Neural cell (in vitro differentiated cells): ENCODE measurements around the gene C1R. TPM values are rescaled to one million over a fixed set of nuclear protein-coding genes. Genes with fewer than 3 reads are reported as not detected.

ENCODE experiments used
- H2AFZ ChIP-seq: fragments of 200-600, 300-800 bp; sonication (generic), shearing (Covaris generic); 2 replicates; pipeline ENCODE4 v1.6.0; 2014; ENCODE audit warnings: low read depth, mild to moderate bottlenecking, antibody characterized with exemption, low read length, moderate library complexity
- H3F3A ChIP-seq: fragments of 200-600 bp; shearing (Covaris generic); 2 replicates; pipeline ENCODE4 v1.6.1; 2016; ENCODE audit warnings: mild to moderate bottlenecking, moderate library complexity, mixed read lengths, antibody characterized with exemption, low read length; ENCODE audit not compliant: insufficient read depth, poor library complexity, severe bottlenecking
- H3K27ac ChIP-seq: fragments of 200-600, 300-800 bp; sonication (generic), shearing (Covaris generic); 2 replicates; pipeline ENCODE4 v1.5.1; 2014; ENCODE audit warnings: mild to moderate bottlenecking, low read length, moderate library complexity
- H3K27me3 ChIP-seq: fragments of 300-800, 200-600 bp; sonication (generic), shearing (Covaris generic); 2 replicates; pipeline ENCODE4 v1.6.0; 2014; ENCODE audit warnings: mild to moderate bottlenecking, low read depth, low read length, moderate library complexity; ENCODE audit not compliant: insufficient read depth
- H3K36me3 ChIP-seq: fragments of 300-800, 200-600 bp; sonication (generic), shearing (Covaris generic); 2 replicates; pipeline ENCODE4 v1.5.1; 2014; ENCODE audit warnings: mild to moderate bottlenecking, antibody characterized with exemption, low read length, moderate library complexity; ENCODE audit not compliant: insufficient read depth
- H3K4me2 ChIP-seq: fragments of 300-800, 200-600 bp; sonication (generic), shearing (Covaris generic); 2 replicates; pipeline ENCODE4 v1.6.0; 2014; ENCODE audit warnings: mild to moderate bottlenecking, low read length
- H3K4me3 ChIP-seq: fragments of 300-800, 200-600 bp; sonication (generic), shearing (Covaris generic); 2 replicates; pipeline ENCODE4 v1.5.1; 2014; ENCODE audit warnings: mild to moderate bottlenecking, low read length, moderate library complexity
- H3K79me2 ChIP-seq: fragments of 200-600 bp; shearing (Covaris generic); replicated peaks from 2 replicates; pipeline ENCODE4 v1.6.0; 2014; ENCODE audit warnings: mild to moderate bottlenecking, low read length, moderate library complexity; ENCODE audit not compliant: insufficient read depth
- H3K9ac ChIP-seq: fragments of 300-800, 200-600 bp; sonication (generic), shearing (Covaris generic); 2 replicates; pipeline ENCODE4 v1.6.1; 2016; ENCODE audit warnings: mild to moderate bottlenecking, low read length, mixed read lengths
- H3K9me2 ChIP-seq: fragments of 200-600 bp; shearing (Covaris generic); 2 replicates; pipeline ENCODE4 v1.6.1; 2016; ENCODE audit warnings: mild to moderate bottlenecking, low read length, mixed read lengths; ENCODE audit not compliant: insufficient read depth
- H3K9me3 ChIP-seq: fragments of 200-600, 300-800 bp; sonication (generic), shearing (Covaris generic); 2 replicates; pipeline ENCODE4 v1.6.1; 2016; ENCODE audit warnings: mild to moderate bottlenecking, mixed run types, low read length, moderate library complexity, mixed read lengths
- H4K20me1 ChIP-seq: fragments of 200-600 bp; shearing (Covaris generic); 2 replicates; pipeline ENCODE4 v1.6.1; 2016; ENCODE audit warnings: mild to moderate bottlenecking, mixed run types; ENCODE audit not compliant: insufficient read depth
- EP300 ChIP-seq: fragments of 450-650 bp; conservative IDR thresholded peaks from 2 replicates; pipeline ENCODE4 v1.6.1; 2014; ENCODE audit warnings: antibody characterized with exemption, mild to moderate bottlenecking, moderate library complexity; ENCODE audit not compliant: poor library complexity, severe bottlenecking
- EZH2 ChIP-seq: fragments of 200-600, 300-800 bp; shearing (Covaris generic), sonication (generic); IDR thresholded peaks from 2 replicates; pipeline ENCODE4 v1.6.1; 2014; ENCODE audit warnings: antibody characterized with exemption, low read length, borderline replicate concordance, mild to moderate bottlenecking; ENCODE audit not compliant: insufficient read depth, poor library complexity, severe bottlenecking
- MXI1 ChIP-seq: fragments of 450-650 bp; conservative IDR thresholded peaks from 2 replicates; pipeline ENCODE4 v1.6.1; 2014; ENCODE audit warnings: antibody characterized with exemption, mild to moderate bottlenecking; ENCODE audit not compliant: poor library complexity, severe bottlenecking
- POLR2AphosphoS5 ChIP-seq: IDR thresholded peaks from 2 replicates; pipeline ENCODE4 v1.6.1; 2012
- RAD21 ChIP-seq: fragments of 450-650 bp; conservative IDR thresholded peaks from 2 replicates; pipeline ENCODE4 v1.6.1; 2014; ENCODE audit warnings: antibody characterized with exemption, mild to moderate bottlenecking, moderate library complexity
- REST ChIP-seq: IDR thresholded peaks from 2 replicates; pipeline ENCODE4 v1.6.1; 2012; ENCODE audit warnings: borderline replicate concordance
- SMC3 ChIP-seq: fragments of 450-650 bp; conservative IDR thresholded peaks from 2 replicates; pipeline ENCODE4 v1.6.1; 2014; ENCODE audit warnings: antibody characterized with exemption, mild to moderate bottlenecking, moderate library complexity; ENCODE audit not compliant: poor library complexity
- TAF1 ChIP-seq: IDR thresholded peaks from 2 replicates; pipeline ENCODE4 v1.6.1; 2012; ENCODE audit warnings: low read depth
- polyA plus RNA-seq: library from polyadenylated mRNA; depleted of rRNA; stranded (reverse); fragments of >200 nt; gene quantifications from 2 replicates; pipeline ENCODE4 v1.2.3, GENCODE V29; 2014
- TF ChIP-seq, protein P1 (sequence below): fragments of 450-650 bp; IDR thresholded peaks from 2 replicates; pipeline ENCODE4 v1.5.1; 2014; ENCODE audit warnings: antibody characterized with exemption, mild to moderate bottlenecking, moderate library complexity; ENCODE audit not compliant: poor library complexity, severe bottlenecking

The C1R gene
- polyA plus RNA-seq, 1 donor from 2014 or later = 1.7 TPM

DNA sequence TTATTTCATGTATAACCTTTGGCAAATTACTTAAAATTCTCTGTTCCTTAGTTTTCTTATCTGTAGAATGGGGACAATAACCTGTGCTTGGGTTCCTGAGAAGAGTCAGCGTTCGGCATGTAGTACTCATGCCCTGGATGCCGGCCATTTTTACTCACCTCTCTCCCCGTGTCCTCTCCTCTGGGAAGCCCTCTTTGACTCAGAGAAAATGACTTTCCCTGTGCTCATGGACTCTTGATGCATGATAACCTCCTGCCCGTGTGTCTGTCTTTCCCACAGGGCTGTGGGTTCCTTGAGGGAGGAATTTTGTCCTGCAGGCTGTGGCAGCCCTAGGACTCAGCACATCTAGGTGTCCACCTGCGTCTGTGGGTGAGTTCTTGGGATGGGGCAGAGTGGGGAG is 22.6 kb upstream of the C1R start:
- H3K27ac ChIP-seq = no peak overlapping the region
- H2AFZ ChIP-seq = no peak overlapping the region
- H3K4me2 ChIP-seq = no peak overlapping the region
- no peak for TF ChIP-seq EZH2
- no peak for TF ChIP-seq TAF1
- no peak for TF ChIP-seq RAD21
- no peak for TF ChIP-seq MXI1
- TF ChIP-seq REST = no peak
- TF ChIP-seq, protein P1, sequence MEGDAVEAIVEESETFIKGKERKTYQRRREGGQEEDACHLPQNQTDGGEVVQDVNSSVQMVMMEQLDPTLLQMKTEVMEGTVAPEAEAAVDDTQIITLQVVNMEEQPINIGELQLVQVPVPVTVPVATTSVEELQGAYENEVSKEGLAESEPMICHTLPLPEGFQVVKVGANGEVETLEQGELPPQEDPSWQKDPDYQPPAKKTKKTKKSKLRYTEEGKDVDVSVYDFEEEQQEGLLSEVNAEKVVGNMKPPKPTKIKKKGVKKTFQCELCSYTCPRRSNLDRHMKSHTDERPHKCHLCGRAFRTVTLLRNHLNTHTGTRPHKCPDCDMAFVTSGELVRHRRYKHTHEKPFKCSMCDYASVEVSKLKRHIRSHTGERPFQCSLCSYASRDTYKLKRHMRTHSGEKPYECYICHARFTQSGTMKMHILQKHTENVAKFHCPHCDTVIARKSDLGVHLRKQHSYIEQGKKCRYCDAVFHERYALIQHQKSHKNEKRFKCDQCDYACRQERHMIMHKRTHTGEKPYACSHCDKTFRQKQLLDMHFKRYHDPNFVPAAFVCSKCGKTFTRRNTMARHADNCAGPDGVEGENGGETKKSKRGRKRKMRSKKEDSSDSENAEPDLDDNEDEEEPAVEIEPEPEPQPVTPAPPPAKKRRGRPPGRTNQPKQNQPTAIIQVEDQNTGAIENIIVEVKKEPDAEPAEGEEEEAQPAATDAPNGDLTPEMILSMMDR = no peak
- TF ChIP-seq EP300 = no peak
- no peak for TF ChIP-seq SMC3
- TF ChIP-seq POLR2AphosphoS5 = no peak
- no peaks in the 10 kb centered on the region for H3K9me2 ChIP-seq
- no peaks in the 10 kb centered on the region for H3F3A ChIP-seq
- H3K36me3 ChIP-seq = no peaks in the 10 kb centered on the region
- H3K27me3 ChIP-seq = no peaks in the 10 kb centered on the region
- H3K9me3 ChIP-seq = no peaks in the 10 kb centered on the region
- no peaks in the 10 kb centered on the region for H4K20me1 ChIP-seq
- H3K9ac ChIP-seq = no peak overlapping the region
- H3K4me3 ChIP-seq = no peak overlapping the region
- H3K79me2 ChIP-seq = no peaks in the 10 kb centered on the region

DNA sequence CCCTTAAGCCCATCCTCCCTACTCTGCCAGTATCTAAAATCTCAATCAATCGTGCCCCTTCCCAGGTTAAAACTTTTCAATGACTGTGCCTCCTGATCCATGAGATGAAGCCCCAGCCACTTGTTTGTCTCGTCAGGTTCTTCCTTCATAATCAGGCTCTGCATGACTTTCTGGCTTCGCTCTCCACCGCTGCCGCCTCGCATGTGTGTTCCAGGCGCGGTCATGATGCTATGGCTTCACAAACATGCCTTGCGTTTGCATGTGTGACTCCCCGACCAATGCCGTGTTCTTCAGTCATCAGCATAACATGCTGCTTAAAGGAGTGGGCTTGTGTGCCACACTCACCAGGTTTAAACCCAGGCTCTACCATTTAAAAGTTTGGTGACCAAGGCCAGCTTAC is 21.8 kb upstream of the C1R start:
- Histone ChIP-seq H3K4me3 (no peak overlapping the region), H3K27me3 (no peaks in the 10 kb centered on the region), H3K9ac (no peak overlapping the region), H3F3A (no peaks in the 10 kb centered on the region), H3K27ac (no peak overlapping the region), H3K9me3 (no peaks in the 10 kb centered on the region), H2AFZ (no peak overlapping the region), H3K79me2 (no peaks in the 10 kb centered on the region), H3K36me3 (no peaks in the 10 kb centered on the region), H4K20me1 (no peaks in the 10 kb centered on the region), H3K9me2 (no peaks in the 10 kb centered on the region), H3K4me2 (no peak overlapping the region)
- TF ChIP-seq, protein P1 = no peak
- TF ChIP-seq EP300 (no peak), EZH2 (no peak), RAD21 (no peak), REST (no peak)
